ENCODE data around the gene MGAT5B. TPM values are rescaled to one million over a fixed set of nuclear protein-coding genes. Genes with fewer than 3 reads are reported as not detected.

Gene MGAT5B
- total RNA-seq, 2 donors from 2014 or later = 0.14 to 4.1 TPM

DNA sequence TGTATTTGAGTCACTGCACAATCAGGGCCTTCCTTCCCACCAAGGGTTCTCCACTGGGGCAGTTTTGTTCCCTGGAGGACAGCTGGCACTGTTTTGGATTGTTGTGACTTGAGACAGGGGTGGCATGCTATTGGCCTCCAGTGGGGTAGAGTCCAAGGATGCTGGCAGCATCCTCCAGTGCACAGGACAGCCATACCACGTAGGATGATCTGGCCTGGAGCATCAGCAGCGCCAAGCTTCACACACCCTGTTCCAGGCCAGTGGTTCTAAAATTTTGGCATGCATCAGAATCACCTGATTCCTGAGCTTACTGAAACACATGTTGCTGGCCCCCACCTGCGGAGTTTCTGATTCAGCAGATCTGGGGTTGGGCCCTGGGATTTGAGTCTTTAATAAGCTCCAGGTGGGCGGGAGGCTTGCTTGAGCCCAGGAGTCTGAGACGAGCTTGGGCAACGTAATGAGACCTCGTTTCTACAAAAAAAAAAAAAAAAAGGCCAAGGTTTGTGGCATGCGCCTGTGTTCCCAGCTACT, 83.2 kb downstream of the MGAT5B start:
- 80% methylated on average over 8 of the region's 8 CpGs for WGBS
- Histone ChIP-seq H3K9me3 (no peaks in the 10 kb centered on the region), H3K27ac (no peak overlapping the region), H3K4me1 (replicated peaks) (no peaks in the 10 kb centered on the region), H3K36me3 (no peaks in the 10 kb centered on the region), H3K4me3 (no peak overlapping the region), H3K27me3 (replicated peaks; ENCODE audit: insufficient read depth) (no peaks in the 10 kb centered on the region)
- intact Hi-C loops (cut with DNase I) = no loop called here
- TF ChIP-seq POLR2AphosphoS5 (IDR thresholded peaks at IDR 0.05) (no peak), POLR2A (IDR thresholded peaks at IDR 0.05) (no peak)
- TF ChIP-seq, protein P1, sequence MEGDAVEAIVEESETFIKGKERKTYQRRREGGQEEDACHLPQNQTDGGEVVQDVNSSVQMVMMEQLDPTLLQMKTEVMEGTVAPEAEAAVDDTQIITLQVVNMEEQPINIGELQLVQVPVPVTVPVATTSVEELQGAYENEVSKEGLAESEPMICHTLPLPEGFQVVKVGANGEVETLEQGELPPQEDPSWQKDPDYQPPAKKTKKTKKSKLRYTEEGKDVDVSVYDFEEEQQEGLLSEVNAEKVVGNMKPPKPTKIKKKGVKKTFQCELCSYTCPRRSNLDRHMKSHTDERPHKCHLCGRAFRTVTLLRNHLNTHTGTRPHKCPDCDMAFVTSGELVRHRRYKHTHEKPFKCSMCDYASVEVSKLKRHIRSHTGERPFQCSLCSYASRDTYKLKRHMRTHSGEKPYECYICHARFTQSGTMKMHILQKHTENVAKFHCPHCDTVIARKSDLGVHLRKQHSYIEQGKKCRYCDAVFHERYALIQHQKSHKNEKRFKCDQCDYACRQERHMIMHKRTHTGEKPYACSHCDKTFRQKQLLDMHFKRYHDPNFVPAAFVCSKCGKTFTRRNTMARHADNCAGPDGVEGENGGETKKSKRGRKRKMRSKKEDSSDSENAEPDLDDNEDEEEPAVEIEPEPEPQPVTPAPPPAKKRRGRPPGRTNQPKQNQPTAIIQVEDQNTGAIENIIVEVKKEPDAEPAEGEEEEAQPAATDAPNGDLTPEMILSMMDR (IDR thresholded peaks at IDR 0.05) = no peak
- no peak for DNase-seq (ENCODE audit: low spot score)

DNA sequence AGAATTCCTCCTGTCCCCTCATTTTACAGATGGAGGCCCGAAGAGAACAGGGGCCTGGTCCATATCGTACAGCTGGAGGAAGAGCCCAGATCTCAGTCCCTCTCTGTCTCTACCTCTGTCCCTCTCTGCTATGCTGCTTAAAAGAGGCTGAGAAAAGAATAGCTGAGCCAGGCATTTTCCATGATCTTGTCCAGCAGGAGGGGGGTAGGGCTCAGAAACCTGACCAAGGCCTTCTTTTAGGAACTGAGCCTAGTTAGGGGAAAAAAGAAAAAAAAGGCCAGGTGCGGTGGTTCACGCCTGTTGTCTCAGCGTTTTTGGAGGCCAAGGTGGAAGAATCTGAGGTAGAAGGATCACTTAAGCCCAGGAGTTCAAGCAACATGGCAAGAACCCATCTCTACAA, 84.2 kb downstream of the MGAT5B start:
- no peaks in the 10 kb centered on the region for H3K4me1 ChIP-seq (replicated peaks)

DNA sequence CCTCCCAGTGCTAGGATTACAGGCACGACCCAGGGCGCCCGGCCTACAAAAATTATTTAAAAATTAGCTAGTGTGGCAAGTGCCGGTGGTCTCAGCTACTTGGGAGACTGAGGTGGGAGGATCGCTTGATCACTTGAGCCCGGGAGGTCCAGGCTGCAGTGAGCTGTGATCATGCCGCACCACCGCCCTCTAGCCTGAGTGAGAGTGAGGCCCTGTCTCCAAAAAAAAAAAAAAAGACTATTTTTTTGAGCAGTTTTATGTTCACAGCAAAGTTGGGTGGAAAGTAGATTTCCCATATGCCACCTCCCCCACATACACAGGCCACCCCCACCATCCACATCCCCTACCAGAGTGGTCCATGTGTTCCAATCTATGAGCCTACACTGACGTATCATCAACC, 84.9 kb downstream of the MGAT5B start:
- Histone ChIP-seq H3K36me3 (no peaks in the 10 kb centered on the region), H3K4me3 (no peak overlapping the region), H3K27ac (no peak overlapping the region), H3K4me1 (replicated peaks) (no peaks in the 10 kb centered on the region), H3K9me3 (no peaks in the 10 kb centered on the region), H3K27me3 (replicated peaks; ENCODE audit: insufficient read depth) (peaks cover 3% of the 10 kb centered on the region)
- no peak for DNase-seq (ENCODE audit: low spot score)
- TF ChIP-seq POLR2AphosphoS5 (IDR thresholded peaks at IDR 0.05) = no peak
- TF ChIP-seq POLR2A (IDR thresholded peaks at IDR 0.05) = no peak
- TF ChIP-seq, protein P1 (IDR thresholded peaks at IDR 0.05) = no peak
- intact Hi-C loops (cut with DNase I) = no loop called here
- WGBS = 95% methylated on average over 9 of the region's 9 CpGs

More for the DNA sequence above, 84.2 kb downstream of the MGAT5B start:
- Histone ChIP-seq H3K36me3 (no peaks in the 10 kb centered on the region), H3K4me3 (no peak overlapping the region), H3K27ac (no peak overlapping the region), H3K9me3 (no peaks in the 10 kb centered on the region), H3K27me3 (replicated peaks; ENCODE audit: insufficient read depth) (peaks cover under 1% of the 10 kb centered on the region)
- DNase-seq (ENCODE audit: low spot score) = no peak
- TF ChIP-seq, protein P1 (IDR thresholded peaks at IDR 0.05) = no peak
- TF ChIP-seq POLR2A (IDR thresholded peaks at IDR 0.05) = no peak
- 81% methylated on average over 5 of the region's 5 CpGs for WGBS
- intact Hi-C loops (cut with DNase I) = no loop called here

DNA sequence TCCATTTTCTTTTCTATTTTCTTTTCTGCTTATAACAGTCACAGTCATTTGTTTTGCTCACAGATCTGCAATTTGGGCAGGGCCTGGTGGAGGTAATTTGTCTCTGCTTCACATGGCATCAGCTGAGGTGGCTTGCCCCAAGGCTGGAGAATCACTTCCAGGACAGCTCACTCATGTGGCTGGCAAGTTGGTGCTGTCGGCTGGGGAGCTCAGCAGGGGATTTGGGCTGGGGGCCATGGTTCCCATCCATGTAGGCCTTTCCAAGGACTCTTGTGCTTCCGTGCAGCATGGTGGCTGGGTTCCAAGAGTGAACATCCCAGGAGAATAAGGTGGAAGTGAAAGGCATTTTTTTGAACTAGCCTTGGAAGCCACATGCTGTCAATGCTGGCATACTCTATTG, 85.7 kb downstream of the MGAT5B start:
- peaks cover 3% of the 10 kb centered on the region for H3K27me3 ChIP-seq (replicated peaks; ENCODE audit: insufficient read depth)
- H3K9me3 ChIP-seq = no peaks in the 10 kb centered on the region
- H3K4me1 ChIP-seq (replicated peaks) = no peaks in the 10 kb centered on the region
- no peak overlapping the region for H3K27ac ChIP-seq
- TF ChIP-seq POLR2A (IDR thresholded peaks at IDR 0.05) = no peak
- TF ChIP-seq, protein P1 (IDR thresholded peaks at IDR 0.05) = no peak
- no peak for TF ChIP-seq POLR2AphosphoS5 (IDR thresholded peaks at IDR 0.05)
- DNase-seq (ENCODE audit: low spot score) = no peak
- H3K36me3 ChIP-seq = no peaks in the 10 kb centered on the region
- intact Hi-C loops (cut with DNase I) = no loop called here
- no peak overlapping the region for H3K4me3 ChIP-seq
- WGBS = 34% methylated on average over 2 of the region's 2 CpGs

DNA sequence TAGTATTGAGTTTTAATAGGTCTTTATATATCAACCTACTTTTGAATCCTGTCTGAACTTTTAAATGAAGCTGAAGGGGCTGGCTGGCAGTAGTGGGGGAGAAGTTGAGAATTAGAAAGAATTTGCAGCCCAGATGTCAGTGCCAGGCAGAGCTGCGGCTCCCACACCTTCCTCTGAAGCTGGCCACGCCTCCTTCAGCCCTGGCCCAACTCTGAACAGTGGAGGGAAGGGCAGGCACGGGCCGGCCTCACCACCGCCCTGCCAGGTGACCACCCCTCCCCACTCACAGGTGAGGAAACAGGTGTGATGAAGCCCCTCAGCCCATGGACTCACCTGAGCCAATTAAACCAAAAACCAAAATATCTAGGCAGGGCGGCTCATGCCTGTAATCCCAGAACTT, 87.0 kb downstream of the MGAT5B start:
- no peaks in the 10 kb centered on the region for H3K9me3 ChIP-seq
- no peaks in the 10 kb centered on the region for H3K4me1 ChIP-seq (replicated peaks)
- DNase-seq (ENCODE audit: low spot score) = no peak
- H3K27me3 ChIP-seq (replicated peaks; ENCODE audit: insufficient read depth) = peaks cover 3% of the 10 kb centered on the region
- no peak overlapping the region for H3K4me3 ChIP-seq
- 64% methylated on average over 6 of the region's 6 CpGs for WGBS
- no peak overlapping the region for H3K27ac ChIP-seq
- intact Hi-C loops (cut with DNase I) = no loop called here
- TF ChIP-seq POLR2AphosphoS5 (IDR thresholded peaks at IDR 0.05) (no peak), POLR2A (IDR thresholded peaks at IDR 0.05) (no peak)
- TF ChIP-seq, protein P1 (IDR thresholded peaks at IDR 0.05) = no peak
- H3K36me3 ChIP-seq = no peaks in the 10 kb centered on the region

All from prostate gland (tissue), 2 donors.